Occipital lobe (tissue), 1 donor: ENCODE data around the gene PDK4. TPM values are rescaled to one million over a fixed set of nuclear protein-coding genes. Genes with fewer than 3 reads are reported as not detected.

Experiments used
- total RNA-seq: library from RNA; depleted of rRNA; stranded (reverse); fragments of >200 nt; gene quantifications from one replicate; pipeline ENCODE4 v1.2.3, GENCODE V29; 2014

Gene PDK4
- total RNA-seq, 1 donor from 2014 or later, result 11.7 TPM

Other genes with a start within 250 kb of the PDK4 start
- 0.47 TPM for gene PON3, start 200.1 kb downstream of the PDK4 start, total RNA-seq
- gene PON2, start 161.5 kb downstream of the PDK4 start, total RNA-seq, result 50.5 TPM
- gene ASB4, start 110.6 kb downstream of the PDK4 start, total RNA-seq, result 0.16 TPM
- gene DYNC1I1, start 176.0 kb upstream of the PDK4 start, total RNA-seq, result 182 TPM